H1 (cell line): ENCODE data around the gene DYNC1H1. TPM values are rescaled to one million over a fixed set of nuclear protein-coding genes. Genes with fewer than 3 reads are reported as not detected.

Source experiments
- CTCF ChIA-PET: fragments of 300-600 bp; sonication (Branson Sonifier 250); formaldehyde crosslinking; loops from one replicate; lab custom pipeline; 2021; ENCODE audit not compliant: partially characterized antibody; lab: Charles Lee
- POLR2A ChIA-PET: fragments of 300-600 bp; sonication (Branson Sonifier 250); formaldehyde crosslinking; loops from one replicate; lab custom pipeline; 2021; ENCODE audit warnings: inconsistent platforms; ENCODE audit not compliant: partially characterized antibody; lab: Charles Lee
- DNase-seq, 2 experiments: peaks; one replicate each; pipeline versions ENCODE4 v3.0.0 to v3.0.0-alpha.2; 2010 to 2022; ENCODE audit warnings: low spot score in 2 of 2, low read depth in 1 of 2, mixed read lengths in 1 of 2
- FAIRE-seq: peaks from 2 replicates; lab custom pipeline; 2011; peaks lifted over from hg19 to GRCh38; lab: Jason Lieb, UNC
- H2AFZ ChIP-seq: 2 replicates; pipeline ENCODE4 v1.8.1; 2012; ENCODE audit warnings: low read length, inconsistent platforms
- H2AK5ac ChIP-seq: 2 replicates; pipeline ENCODE4 v1.6.1; 2013; ENCODE audit warnings: low read depth, low read length
- H2BK120ac ChIP-seq: replicated peaks from 2 replicates; pipeline ENCODE3; 2013; ENCODE audit warnings: low read depth, low read length, inconsistent platforms
- H2BK12ac ChIP-seq: 2 replicates; pipeline ENCODE4 v1.6.1; 2013; ENCODE audit warnings: low read depth, low read length
- H2BK15ac ChIP-seq: 2 replicates; pipeline ENCODE4 v1.6.1; 2013; ENCODE audit warnings: low read length
- H2BK20ac ChIP-seq: 2 replicates; pipeline ENCODE4 v1.6.1; 2013; ENCODE audit warnings: low read length
- H2BK5ac ChIP-seq: 2 replicates; pipeline ENCODE4 v1.6.1; 2013; ENCODE audit warnings: low read depth, low read length
- H3K14ac ChIP-seq: 2 replicates; pipeline ENCODE4 v1.6.1; 2013; ENCODE audit warnings: inconsistent platforms; ENCODE audit not compliant: insufficient read length
- H3K18ac ChIP-seq: 2 replicates; pipeline ENCODE4 v1.6.1; 2013; ENCODE audit warnings: low read length; ENCODE audit errors: extremely low read depth
- H3K23ac ChIP-seq: 2 replicates; pipeline ENCODE4 v1.6.1; 2013; ENCODE audit warnings: inconsistent platforms; ENCODE audit not compliant: insufficient read length
- H3K23me2 ChIP-seq: 2 replicates; pipeline ENCODE4 v1.6.1; 2013; ENCODE audit warnings: low read depth, low read length
- H3K27ac ChIP-seq: 2 replicates; pipeline ENCODE4 v1.6.1; 2011; ENCODE audit warnings: low read depth, low read length, inconsistent platforms
- H3K27me3 ChIP-seq, 4 experiments: replicated peaks in 1 of 4; 1 replicate in 1 of 4; 2 replicates in 3 of 4; pipeline versions ENCODE4 v1.6.1 to v1.8.1; 2011 to 2013; ENCODE audit warnings: low read length in 3 of 4, mild to moderate bottlenecking in 3 of 4, inconsistent platforms in 2 of 4, mixed read lengths in 2 of 4, moderate library complexity in 1 of 4; ENCODE audit not compliant: control insufficient read depth in 3 of 4, insufficient read depth in 3 of 4; ENCODE audit errors: extremely low read depth in 1 of 4
- H3K36me3 ChIP-seq, 4 experiments: 2 replicates each; pipeline versions ENCODE4 v1.6.1 to v1.8.1; 2011 to 2013; ENCODE audit warnings: mild to moderate bottlenecking in 4 of 4, low read length in 3 of 4, moderate library complexity in 2 of 4, control low read depth in 1 of 4, inconsistent platforms in 1 of 4; ENCODE audit not compliant: insufficient read depth in 4 of 4, control insufficient read depth in 2 of 4
- H3K4ac ChIP-seq: replicated peaks from 2 replicates; pipeline ENCODE3; 2013; ENCODE audit warnings: low read length, low read depth, mixed read lengths, inconsistent platforms; ENCODE audit not compliant: insufficient read length
- H3K4me1 ChIP-seq, 4 experiments: replicated peaks in 1 of 4; 1 replicate in 1 of 4; 2 replicates in 3 of 4; pipeline versions ENCODE4 v1.6.1 to v1.8.1; 2011 to 2013; ENCODE audit warnings: low read length in 3 of 4, inconsistent platforms in 2 of 4, mixed read lengths in 1 of 4; ENCODE audit not compliant: insufficient read depth in 4 of 4, control insufficient read depth in 3 of 4
- H3K4me2 ChIP-seq, 2 experiments: 2 replicates each; pipeline versions ENCODE4 v1.6.1 to v1.8.1; 2011 to 2013; ENCODE audit warnings: low read depth in 2 of 2, low read length in 2 of 2, control low read depth in 1 of 2, inconsistent platforms in 1 of 2, mild to moderate bottlenecking in 1 of 2; ENCODE audit not compliant: insufficient read depth in 1 of 2
- H3K4me3 ChIP-seq, 4 experiments: fragments of 200-600, 300-600 bp in 1 of 4; sonication (generic), shearing (Covaris generic), sonication (Bioruptor Twin) in 1 of 4; 2 replicates each; pipeline versions ENCODE4 v1.5.1 to v1.8.1; 2011 to 2016; ENCODE audit warnings: low read length in 4 of 4, low read depth in 3 of 4, control low read depth in 2 of 4, inconsistent platforms in 2 of 4, mild to moderate bottlenecking in 2 of 4, mixed read lengths in 1 of 4, moderate library complexity in 1 of 4; ENCODE audit not compliant: insufficient read depth in 2 of 4; ENCODE audit errors: extremely low read depth in 1 of 4
- H3K56ac ChIP-seq: replicated peaks from 2 replicates; pipeline ENCODE3; 2013; ENCODE audit warnings: low read depth, mild to moderate bottlenecking, mixed read lengths, low read length, inconsistent platforms; ENCODE audit not compliant: insufficient read length
- H3K79me1 ChIP-seq: 2 replicates; pipeline ENCODE4 v1.6.1; 2013; ENCODE audit warnings: low read depth, low read length, control low read depth
- H3K79me2 ChIP-seq, 2 experiments: 2 replicates each; pipeline versions ENCODE4 v1.6.1 to v1.8.1; 2012 to 2013; ENCODE audit warnings: low read length in 2 of 2, mild to moderate bottlenecking in 2 of 2, inconsistent platforms in 1 of 2; ENCODE audit not compliant: insufficient read depth in 2 of 2, control insufficient read depth in 1 of 2
- H3K9ac ChIP-seq, 4 experiments: replicated peaks in 1 of 4; 1 replicate in 1 of 4; 2 replicates in 3 of 4; pipeline versions ENCODE4 v1.6.1 to v1.8.1; 2011 to 2013; ENCODE audit warnings: low read depth in 3 of 4, low read length in 3 of 4, control low read depth in 2 of 4, mild to moderate bottlenecking in 2 of 4, moderate library complexity in 2 of 4, inconsistent platforms in 1 of 4; ENCODE audit errors: extremely low read depth in 1 of 4
- H3K9me3 ChIP-seq, 2 experiments: 2 replicates each; pipeline versions ENCODE4 v1.6.1 to v1.8.1; 2012 to 2013; ENCODE audit warnings: mild to moderate bottlenecking in 2 of 2, moderate library complexity in 2 of 2, control low read depth in 1 of 2, inconsistent platforms in 1 of 2, low read depth in 1 of 2, low read length in 1 of 2, mixed read lengths in 1 of 2; ENCODE audit not compliant: insufficient read depth in 2 of 2
- H4K20me1 ChIP-seq, 2 experiments: replicated peaks in 1 of 2; 2 replicates each; pipeline versions ENCODE3 to v1.8.1; 2011 to 2013; ENCODE audit warnings: inconsistent platforms in 2 of 2, low read length in 2 of 2, mild to moderate bottlenecking in 1 of 2; ENCODE audit not compliant: insufficient read depth in 2 of 2, control insufficient read depth in 1 of 2
- H4K5ac ChIP-seq: 2 replicates; pipeline ENCODE4 v1.6.1; 2013; ENCODE audit warnings: low read length, low read depth, mixed read lengths, inconsistent platforms; ENCODE audit not compliant: insufficient read length
- H4K8ac ChIP-seq: 2 replicates; pipeline ENCODE4 v1.8.0; 2013; ENCODE audit warnings: mild to moderate bottlenecking, moderate library complexity, low read length, inconsistent platforms; ENCODE audit not compliant: insufficient read depth; ENCODE audit errors: extremely low read depth
- H4K91ac ChIP-seq: replicated peaks from 2 replicates; pipeline ENCODE3; 2013; ENCODE audit warnings: low read length, mixed read lengths, inconsistent platforms; ENCODE audit not compliant: insufficient read length
- BACH1 ChIP-seq: IDR thresholded peaks from 2 replicates; pipeline ENCODE4 v1.6.1; 2012; ENCODE audit warnings: low read length, improper control_type of control experiment
- BCL11A ChIP-seq, 2 experiments: IDR thresholded peaks; one replicate each; pipeline ENCODE4 v1.6.1; 2011; ENCODE audit warnings: low read depth in 2 of 2, low read length in 2 of 2, mild to moderate bottlenecking in 2 of 2
- CTBP2 ChIP-seq: IDR thresholded peaks from 2 replicates; pipeline ENCODE4 v1.7.0; 2011; ENCODE audit warnings: borderline replicate concordance, mild to moderate bottlenecking, moderate library complexity, mixed read lengths, low read length; ENCODE audit not compliant: insufficient read depth, insufficient read length
- EGR1 ChIP-seq: IDR thresholded peaks from 2 replicates; pipeline ENCODE4 v1.6.1; 2011; ENCODE audit warnings: low read depth, low read length, borderline replicate concordance
- EZH2 ChIP-seq: fragments of 200-600 bp; sonication (generic); IDR thresholded peaks from 2 replicates; pipeline ENCODE4 v1.7.1; 2012; ENCODE audit warnings: low read depth, mild to moderate bottlenecking, moderate library complexity, low read length, inconsistent platforms; ENCODE audit not compliant: severe bottlenecking
- HDAC2 ChIP-seq, 2 experiments: fragments of 300-600 bp in 1 of 2; sonication (generic) in 1 of 2; IDR thresholded peaks; 2 replicates each; pipeline ENCODE4 v1.6.1; 2011 to 2012; ENCODE audit warnings: low read depth in 2 of 2, low read length in 2 of 2, mild to moderate bottlenecking in 2 of 2, moderate library complexity in 2 of 2, borderline replicate concordance in 1 of 2, inconsistent platforms in 1 of 2
- JUND ChIP-seq: IDR thresholded peaks from 2 replicates; pipeline ENCODE4 v1.6.1; 2011; ENCODE audit warnings: mild to moderate bottlenecking, improper control_type of control experiment, low read length
- KDM4A ChIP-seq: IDR thresholded peaks from one replicate; pipeline ENCODE4 v1.7.1; 2012; ENCODE audit warnings: low read depth, mild to moderate bottlenecking, moderate library complexity, low read length, inconsistent platforms; ENCODE audit not compliant: severe bottlenecking
- POLR2AphosphoS5 ChIP-seq: IDR thresholded peaks from 2 replicates; pipeline ENCODE4 v1.6.1; 2011; ENCODE audit warnings: low read depth, low read length
- RAD21 ChIP-seq, 2 experiments: IDR thresholded peaks in 1 of 2; conservative IDR thresholded peaks in 1 of 2; 2 replicates each; pipeline ENCODE4 v1.6.1; 2011; ENCODE audit warnings: low read depth in 2 of 2, low read length in 2 of 2, improper control_type of control experiment in 1 of 2, inconsistent platforms in 1 of 2, mild to moderate bottlenecking in 1 of 2, moderate library complexity in 1 of 2
- SP4 ChIP-seq: IDR thresholded peaks from 2 replicates; pipeline ENCODE4 v1.6.1; 2012; ENCODE audit warnings: low read length, inconsistent platforms
- SUZ12 ChIP-seq: fragments of 200-600 bp; sonication (generic); IDR thresholded peaks from 2 replicates; pipeline ENCODE4 v1.6.1; 2012; ENCODE audit warnings: mild to moderate bottlenecking, inconsistent platforms, low read length, moderate library complexity, mixed read lengths
- TAF7 ChIP-seq: optimal IDR thresholded peaks from 2 replicates; pipeline ENCODE3; 2011; ENCODE audit warnings: low read depth, mild to moderate bottlenecking, inconsistent platforms, low read length, moderate library complexity, borderline replicate concordance
- WGBS, 2 experiments: shearing (Covaris generic) in 1 of 2; methylation state at CpG; one replicate each; pipeline versions ENCODE4 v1.1.6 to v1.1.7; 2013 to 2015; ENCODE audit warnings: low lambda C conversion rate in 2 of 2, mixed read lengths in 2 of 2, inconsistent platforms in 1 of 2, low coverage in 1 of 2, missing lambda C conversion rate in 1 of 2; ENCODE audit not compliant: insufficient replicate concordance in 2 of 2, insufficient coverage in 1 of 2, insufficient read length in 1 of 2; ENCODE audit errors: extremely low coverage in 1 of 2, missing lambda C conversion rate in 1 of 2; 5-methylcytosine and 5-hydroxymethylcytosine counted together
- polyA plus RNA-seq, 7 experiments: library from polyadenylated mRNA; depleted of rRNA in 3 of 7; stranded (reverse) in 5 of 7; unstranded in 2 of 7; fragments of >200 nt in 5 of 7; fragments of 200-250 nt in 2 of 7; gene quantifications; 1 replicate in 5 of 7; 2 replicates in 1 of 7; 4 replicates in 1 of 7; pipeline versions ENCODE4 v1.2.1 to v1.2.3, GENCODE V29; 2011 to 2013; ENCODE audit warnings: missing spikeins in 2 of 7, mixed read lengths in 2 of 7
- total RNA-seq: library from RNA; stranded (reverse); fragmentation: NEBNext Ultra II Directional; extraction: Animal tissue kit (Norgen Biotek cat#: 25700); gene quantifications from 2 replicates; pipeline ENCODE4 v1.2.1, GENCODE V29; 2021

The DYNC1H1 gene
- total and polyA plus RNA-seq, 2 of the 8 experiments (the other 6 are each of a cell fraction or from before 2014, with no cell fraction given) = 238 to 387 TPM

GRCh38 chr14:102027951-102028350 is 63.6 kb downstream of the DYNC1H1 start:
- no peak for FAIRE-seq

More at GRCh38 chr14:102027951-102028350, 63.6 kb downstream of the DYNC1H1 start:
- Histone ChIP-seq H2BK120ac (no peak overlapping the region), H3K27ac (no peak overlapping the region), H4K91ac (no peak overlapping the region), H3K23ac (no peak overlapping the region), H3K18ac (no peak overlapping the region), H3K4ac (no peak overlapping the region), H3K9ac (no peak overlapping the region), H3K56ac (no peak overlapping the region), H2BK15ac (no peak overlapping the region), H3K79me2 (no peaks in the 10 kb centered on the region), H2AK5ac (no peak overlapping the region), H3K14ac (no peak overlapping the region)
- ChIA-PET POLR2A (no interaction called here), CTCF (interaction anchor here (0.6 to 0.9 kb wide), 2 partner anchors 61 to 1727 kb away, joined by 3 read pairs; no protein-coding TSS in a partner anchor)
- no peak for TF ChIP-seq EZH2
- no peak for TF ChIP-seq CTBP2
- TF ChIP-seq POLR2AphosphoS5 = no peak
- no peak for TF ChIP-seq RAD21 (IDR thresholded peaks at IDR 0.05 in 1 of 2, conservative IDR thresholded peaks at IDR 0.05 in 1 of 2; ENCODE audit: low read depth in 2 of 2, low read length in 2 of 2)
- TF ChIP-seq TAF7 = no peak
- no peak for TF ChIP-seq BACH1
- no peak for TF ChIP-seq SUZ12
- TF ChIP-seq KDM4A = no peak
- TF ChIP-seq HDAC2 (IDR thresholded peaks at IDR 0.05; ENCODE audit: borderline replicate concordance in 1 of 2, low read depth in 2 of 2, low read length in 2 of 2) = no peak
- TF ChIP-seq EGR1 = no peak
- no peak for TF ChIP-seq JUND
- no peak for TF ChIP-seq SP4
- no peak for TF ChIP-seq BCL11A (IDR thresholded peaks at IDR 0.05; ENCODE audit: low read depth in 2 of 2, low read length in 2 of 2)
- TF ChIP-seq, all 59 proteins: peak for 0
- H2BK12ac ChIP-seq = no peak overlapping the region
- no peak overlapping the region for H2BK20ac ChIP-seq
- no peaks in the 10 kb centered on the region for H3K9me3 ChIP-seq
- no peak overlapping the region for H3K4me3 ChIP-seq
- H3K4me1 ChIP-seq = no peaks in the 10 kb centered on the region
- DNase-seq = no peak
- H3K23me2 ChIP-seq = no peaks in the 10 kb centered on the region
- no peaks in the 10 kb centered on the region for H3K27me3 ChIP-seq
- H3K4me2 ChIP-seq = no peak overlapping the region
- no peak overlapping the region for H2AFZ ChIP-seq
- H3K36me3 ChIP-seq = peaks cover 38 to 86% (median 79%) of the 10 kb centered on the region in 4 experiments
- peaks cover 0 to 5% of the 10 kb centered on the region in 2 experiments for H4K20me1 ChIP-seq
- no peak overlapping the region for H4K5ac ChIP-seq
- no peaks in the 10 kb centered on the region for H3K79me1 ChIP-seq
- no peak overlapping the region for H2BK5ac ChIP-seq
- 93% methylated on average over 6 of the region's 6 CpGs; no CpG with 5 or more reads in 1 of the 2 experiments for WGBS, 2 experiments
- no peak overlapping the region for H4K8ac ChIP-seq
